ENCODE results near the gene CYTH3. TPM values are rescaled to one million over a fixed set of nuclear protein-coding genes. Genes with fewer than 3 reads are reported as not detected.

The CYTH3 gene
- total RNA-seq, 1 experiment from 2014 or later: 73.4 TPM

DNA sequence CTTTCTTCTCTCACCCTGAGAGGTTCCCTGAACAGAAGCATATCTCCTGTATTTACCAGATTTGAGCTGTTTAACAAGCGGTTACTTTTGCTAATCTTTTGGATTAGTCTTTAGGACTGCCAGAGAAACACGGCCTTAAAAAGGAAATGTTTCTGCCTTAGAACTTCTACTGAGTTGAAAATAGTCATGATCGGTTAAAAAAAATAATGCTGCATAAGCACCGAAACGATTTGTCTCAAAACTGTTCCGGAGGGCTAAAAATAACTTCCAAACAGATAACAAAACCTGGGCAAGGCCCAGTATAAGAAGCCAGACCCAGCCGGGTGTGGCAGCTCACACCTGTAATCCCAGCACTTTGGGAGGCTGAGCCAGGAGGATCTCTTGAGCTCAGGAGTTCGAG, 43.3 kb upstream of the CYTH3 start:
- TF ChIP-seq, protein P1, sequence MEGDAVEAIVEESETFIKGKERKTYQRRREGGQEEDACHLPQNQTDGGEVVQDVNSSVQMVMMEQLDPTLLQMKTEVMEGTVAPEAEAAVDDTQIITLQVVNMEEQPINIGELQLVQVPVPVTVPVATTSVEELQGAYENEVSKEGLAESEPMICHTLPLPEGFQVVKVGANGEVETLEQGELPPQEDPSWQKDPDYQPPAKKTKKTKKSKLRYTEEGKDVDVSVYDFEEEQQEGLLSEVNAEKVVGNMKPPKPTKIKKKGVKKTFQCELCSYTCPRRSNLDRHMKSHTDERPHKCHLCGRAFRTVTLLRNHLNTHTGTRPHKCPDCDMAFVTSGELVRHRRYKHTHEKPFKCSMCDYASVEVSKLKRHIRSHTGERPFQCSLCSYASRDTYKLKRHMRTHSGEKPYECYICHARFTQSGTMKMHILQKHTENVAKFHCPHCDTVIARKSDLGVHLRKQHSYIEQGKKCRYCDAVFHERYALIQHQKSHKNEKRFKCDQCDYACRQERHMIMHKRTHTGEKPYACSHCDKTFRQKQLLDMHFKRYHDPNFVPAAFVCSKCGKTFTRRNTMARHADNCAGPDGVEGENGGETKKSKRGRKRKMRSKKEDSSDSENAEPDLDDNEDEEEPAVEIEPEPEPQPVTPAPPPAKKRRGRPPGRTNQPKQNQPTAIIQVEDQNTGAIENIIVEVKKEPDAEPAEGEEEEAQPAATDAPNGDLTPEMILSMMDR (IDR thresholded peaks at IDR 0.05; ENCODE audit: unreplicated experiment): no peak
- Mint-ChIP-seq H3K4me1 (ENCODE audit: low read depth, unreplicated experiment) (no peaks in the 10 kb centered on the region), H3K27ac (ENCODE audit: unreplicated experiment) (no peak overlapping the region), H3K9me3 (ENCODE audit: low read depth, unreplicated experiment) (no peaks in the 10 kb centered on the region), H3K4me3 (ENCODE audit: low read depth, unreplicated experiment) (no peak overlapping the region), H3K27me3 (ENCODE audit: unreplicated experiment) (no peaks in the 10 kb centered on the region), H3K36me3 (ENCODE audit: insufficient read depth, unreplicated experiment) (no peaks in the 10 kb centered on the region)
- intact Hi-C loops (cut with micrococcal nuclease; ENCODE audit: unreplicated experiment): no loop called here
- no peak for DNase-seq
- CTCF ChIA-PET: no interaction called here
- no TSS peak for BruUV-seq (replicated peaks)

DNA sequence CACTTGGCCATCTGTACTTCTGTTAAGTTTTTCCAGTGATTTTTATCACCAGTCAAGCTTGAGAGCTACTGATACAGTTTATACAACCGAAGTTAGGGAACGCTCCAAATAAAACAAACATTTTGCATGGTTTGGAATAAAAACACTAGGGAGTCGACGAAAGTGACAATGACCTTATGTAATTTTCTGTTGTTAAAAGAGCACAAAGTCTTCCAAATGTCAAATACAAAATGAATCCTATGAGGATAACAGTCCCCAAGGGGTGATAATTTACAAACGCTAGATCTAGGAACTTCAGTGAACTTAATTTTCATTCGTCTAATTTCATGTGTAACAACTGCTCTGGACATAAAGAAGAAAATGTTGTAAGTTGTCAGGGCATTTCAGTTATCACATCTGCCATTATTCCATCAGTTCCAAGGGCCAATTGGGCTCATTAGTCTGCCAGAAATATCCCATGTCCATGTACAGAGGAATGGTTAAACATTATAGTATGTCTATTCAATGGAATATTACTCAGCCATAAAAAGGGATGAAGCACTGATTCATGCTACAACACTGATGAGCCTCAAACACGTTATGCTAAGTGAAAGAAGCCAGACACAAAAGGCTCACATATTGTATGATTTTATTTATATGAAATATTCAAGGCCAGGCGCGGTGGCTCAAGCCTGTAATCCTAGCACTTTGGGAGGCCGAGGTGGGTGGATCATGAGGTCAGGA, 38.0 kb upstream of the CYTH3 start:
- TF ChIP-seq, protein P1 (IDR thresholded peaks at IDR 0.05; ENCODE audit: unreplicated experiment): no peak
- peaks cover 36% of the 10 kb centered on the region for H3K4me1 Mint-ChIP-seq (ENCODE audit: low read depth, unreplicated experiment)
- H3K4me3 Mint-ChIP-seq (ENCODE audit: low read depth, unreplicated experiment): no peak overlapping the region
- intact Hi-C loops (cut with micrococcal nuclease; ENCODE audit: unreplicated experiment): no loop called here
- CTCF ChIA-PET: no interaction called here
- DNase-seq: no peak
- peaks cover 8% of the 10 kb centered on the region for H3K36me3 Mint-ChIP-seq (ENCODE audit: insufficient read depth, unreplicated experiment)
- no TSS peak for BruUV-seq (replicated peaks)
- H3K27ac Mint-ChIP-seq (ENCODE audit: unreplicated experiment): no peak overlapping the region
- no peaks in the 10 kb centered on the region for H3K9me3 Mint-ChIP-seq (ENCODE audit: low read depth, unreplicated experiment)
- H3K27me3 Mint-ChIP-seq (ENCODE audit: unreplicated experiment): no peaks in the 10 kb centered on the region

DNA sequence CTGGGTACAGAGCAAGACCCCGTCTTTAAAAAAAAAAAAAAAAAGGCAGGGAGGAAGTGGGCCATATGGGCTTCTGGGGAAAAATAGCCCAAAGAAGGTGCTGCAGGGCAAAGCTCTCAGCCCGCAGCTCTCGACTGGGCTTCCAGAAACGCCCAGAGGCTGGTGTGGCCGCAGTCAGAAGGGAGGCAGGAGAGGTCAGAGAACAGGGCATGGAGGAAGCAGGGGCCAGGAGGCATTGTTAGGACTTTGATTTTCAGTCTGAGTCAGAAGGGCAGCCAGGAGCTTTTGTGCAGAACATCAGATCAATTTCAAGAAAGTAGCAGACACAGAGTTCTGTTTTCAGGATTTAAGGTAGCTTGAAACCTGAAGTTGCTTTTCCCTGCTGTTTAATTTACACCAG, 35.3 kb upstream of the CYTH3 start:
- intact Hi-C loops (cut with micrococcal nuclease; ENCODE audit: unreplicated experiment): loop anchor here (5.0 kb wide), 1 partner anchor 35 kb away; the partner anchor contains the start of gene CYTH3
- no peak overlapping the region for H3K4me3 Mint-ChIP-seq (ENCODE audit: low read depth, unreplicated experiment)
- H3K27me3 Mint-ChIP-seq (ENCODE audit: unreplicated experiment): no peaks in the 10 kb centered on the region
- TF ChIP-seq, protein P1 (IDR thresholded peaks at IDR 0.05; ENCODE audit: unreplicated experiment): no peak
- peak overlapping the region; percentile 65 for H3K27ac Mint-ChIP-seq (ENCODE audit: unreplicated experiment)
- peaks cover 38% of the 10 kb centered on the region for H3K4me1 Mint-ChIP-seq (ENCODE audit: low read depth, unreplicated experiment)
- no TSS peak for BruUV-seq (replicated peaks)
- H3K9me3 Mint-ChIP-seq (ENCODE audit: low read depth, unreplicated experiment): no peaks in the 10 kb centered on the region
- H3K36me3 Mint-ChIP-seq (ENCODE audit: insufficient read depth, unreplicated experiment): peaks cover 8% of the 10 kb centered on the region
- peak; percentile 66 for DNase-seq
- CTCF ChIA-PET: interaction anchor here (0.5 to 1.6 kb wide), 8 partner anchors 10 to 300 kb away, joined by 3 to 13 read pairs (median 4); no protein-coding TSS in a partner anchor

DNA sequence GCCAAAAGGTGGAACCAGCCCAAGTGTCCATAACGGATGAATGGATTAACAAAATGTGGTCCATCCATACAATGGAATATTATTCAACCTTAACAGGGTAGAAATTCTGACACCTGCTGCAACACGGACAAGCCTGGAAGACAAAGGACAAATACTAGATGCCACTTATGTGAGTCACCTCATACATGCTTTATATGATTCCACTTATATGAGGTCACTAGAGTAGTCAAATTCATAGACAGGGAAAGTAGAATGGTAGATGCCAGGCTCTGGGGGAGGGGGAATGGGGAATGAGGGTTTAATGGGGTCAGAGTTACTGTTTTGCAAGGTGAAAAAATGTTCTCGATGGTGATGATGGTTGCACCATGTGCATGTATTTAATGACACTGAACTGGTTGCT, 34.0 kb upstream of the CYTH3 start:
- peak overlapping the region; percentile 81 for H3K27ac Mint-ChIP-seq (ENCODE audit: unreplicated experiment)
- BruUV-seq (replicated peaks): no TSS peak
- CTCF ChIA-PET: interaction anchor here (0.7 to 1.0 kb wide), 3 partner anchors 46 to 146 kb away, joined by 3 read pairs; no protein-coding TSS in a partner anchor
- H3K9me3 Mint-ChIP-seq (ENCODE audit: low read depth, unreplicated experiment): no peaks in the 10 kb centered on the region
- intact Hi-C loops (cut with micrococcal nuclease; ENCODE audit: unreplicated experiment): loop anchor here (1.0 to 5.0 kb wide), 2 partner anchors 23 to 34 kb away; partner anchors contain the start of gene CYTH3
- DNase-seq: peak; percentile 89
- H3K36me3 Mint-ChIP-seq (ENCODE audit: insufficient read depth, unreplicated experiment): peaks cover 8% of the 10 kb centered on the region
- H3K4me1 Mint-ChIP-seq (ENCODE audit: low read depth, unreplicated experiment): peaks cover 38% of the 10 kb centered on the region
- H3K27me3 Mint-ChIP-seq (ENCODE audit: unreplicated experiment): no peaks in the 10 kb centered on the region
- TF ChIP-seq, protein P1 (IDR thresholded peaks at IDR 0.05; ENCODE audit: unreplicated experiment): no peak
- H3K4me3 Mint-ChIP-seq (ENCODE audit: low read depth, unreplicated experiment): no peak overlapping the region
